Endothelial cell (in vitro differentiated cells): ENCODE measurements around the gene LEF1. TPM values are rescaled to one million over a fixed set of nuclear protein-coding genes. Genes with fewer than 3 reads are reported as not detected.

Experiments used
- DNase-seq: peaks from one replicate; pipeline ENCODE4 v3.0.0; 2021; ENCODE audit warnings: low spot score
- H3K27ac Mint-ChIP-seq: one replicate; pipeline ENCODE4 v1.8.0; 2021; ENCODE audit warnings: mixed read lengths, inconsistent platforms; ENCODE audit not compliant: unreplicated experiment
- H3K27me3 Mint-ChIP-seq: one replicate; pipeline ENCODE4 v1.8.0; 2021; ENCODE audit warnings: mild to moderate bottlenecking, moderate library complexity, mixed read lengths, inconsistent platforms; ENCODE audit not compliant: unreplicated experiment
- H3K36me3 Mint-ChIP-seq: one replicate; pipeline ENCODE4 v1.8.0; 2021; ENCODE audit warnings: mild to moderate bottlenecking, low read depth, mixed read lengths, inconsistent platforms; ENCODE audit not compliant: unreplicated experiment
- H3K4me1 Mint-ChIP-seq: one replicate; pipeline ENCODE4 v1.8.0; 2021; ENCODE audit warnings: mild to moderate bottlenecking, mixed read lengths, inconsistent platforms; ENCODE audit not compliant: unreplicated experiment
- H3K4me3 Mint-ChIP-seq: one replicate; pipeline ENCODE4 v1.8.0; 2021; ENCODE audit warnings: mild to moderate bottlenecking, mixed read lengths, inconsistent platforms; ENCODE audit not compliant: unreplicated experiment
- H3K9me3 Mint-ChIP-seq: one replicate; pipeline ENCODE4 v1.8.0; 2021; ENCODE audit warnings: mixed read lengths, inconsistent platforms; ENCODE audit not compliant: unreplicated experiment
- total RNA-seq: library from RNA; stranded (reverse); fragmentation: NEBNext Ultra II Directional; extraction: Animal tissue kit (Norgen Biotek cat#: 25700); gene quantifications from one replicate; pipeline ENCODE4 v1.2.1, GENCODE V29; 2021; ENCODE audit not compliant: unreplicated experiment
- TF ChIP-seq, protein P1 (sequence below): fragments of 200-600 bp; sonication (generic); IDR thresholded peaks from one replicate; pipeline ENCODE4 v1.5.0; 2021; ENCODE audit warnings: antibody characterized with exemption; ENCODE audit not compliant: unreplicated experiment

LEF1 gene
- total RNA-seq, 1 donor from 2014 or later: 15.9 TPM

DNA sequence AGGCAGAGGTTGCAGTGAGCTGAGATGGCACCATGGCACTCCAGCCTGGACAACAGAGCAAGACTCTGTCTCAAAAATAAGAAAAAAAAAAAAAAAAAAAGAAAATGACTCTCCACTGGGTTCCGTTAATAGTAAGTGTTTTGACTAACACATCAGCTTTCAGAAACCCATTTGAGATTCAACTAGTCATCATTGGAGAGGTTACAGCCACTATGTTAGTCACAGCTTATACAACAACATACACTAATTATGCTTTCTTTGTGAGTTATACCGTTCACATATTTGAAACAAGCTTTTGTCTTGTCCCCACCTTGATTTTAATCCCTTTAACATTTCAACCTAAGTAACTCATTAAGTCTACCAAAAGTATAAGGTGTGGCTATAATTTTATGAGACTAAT is 130.8 kb downstream of the LEF1 start:
- H3K27me3 Mint-ChIP-seq: no peaks in the 10 kb centered on the region
- DNase-seq: no peak
- no peaks in the 10 kb centered on the region for H3K9me3 Mint-ChIP-seq
- TF ChIP-seq, protein P1, sequence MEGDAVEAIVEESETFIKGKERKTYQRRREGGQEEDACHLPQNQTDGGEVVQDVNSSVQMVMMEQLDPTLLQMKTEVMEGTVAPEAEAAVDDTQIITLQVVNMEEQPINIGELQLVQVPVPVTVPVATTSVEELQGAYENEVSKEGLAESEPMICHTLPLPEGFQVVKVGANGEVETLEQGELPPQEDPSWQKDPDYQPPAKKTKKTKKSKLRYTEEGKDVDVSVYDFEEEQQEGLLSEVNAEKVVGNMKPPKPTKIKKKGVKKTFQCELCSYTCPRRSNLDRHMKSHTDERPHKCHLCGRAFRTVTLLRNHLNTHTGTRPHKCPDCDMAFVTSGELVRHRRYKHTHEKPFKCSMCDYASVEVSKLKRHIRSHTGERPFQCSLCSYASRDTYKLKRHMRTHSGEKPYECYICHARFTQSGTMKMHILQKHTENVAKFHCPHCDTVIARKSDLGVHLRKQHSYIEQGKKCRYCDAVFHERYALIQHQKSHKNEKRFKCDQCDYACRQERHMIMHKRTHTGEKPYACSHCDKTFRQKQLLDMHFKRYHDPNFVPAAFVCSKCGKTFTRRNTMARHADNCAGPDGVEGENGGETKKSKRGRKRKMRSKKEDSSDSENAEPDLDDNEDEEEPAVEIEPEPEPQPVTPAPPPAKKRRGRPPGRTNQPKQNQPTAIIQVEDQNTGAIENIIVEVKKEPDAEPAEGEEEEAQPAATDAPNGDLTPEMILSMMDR: no peak
- peaks cover 4% of the 10 kb centered on the region for H3K36me3 Mint-ChIP-seq
- H3K4me3 Mint-ChIP-seq: no peak overlapping the region
- no peak overlapping the region for H3K27ac Mint-ChIP-seq
- no peaks in the 10 kb centered on the region for H3K4me1 Mint-ChIP-seq

DNA sequence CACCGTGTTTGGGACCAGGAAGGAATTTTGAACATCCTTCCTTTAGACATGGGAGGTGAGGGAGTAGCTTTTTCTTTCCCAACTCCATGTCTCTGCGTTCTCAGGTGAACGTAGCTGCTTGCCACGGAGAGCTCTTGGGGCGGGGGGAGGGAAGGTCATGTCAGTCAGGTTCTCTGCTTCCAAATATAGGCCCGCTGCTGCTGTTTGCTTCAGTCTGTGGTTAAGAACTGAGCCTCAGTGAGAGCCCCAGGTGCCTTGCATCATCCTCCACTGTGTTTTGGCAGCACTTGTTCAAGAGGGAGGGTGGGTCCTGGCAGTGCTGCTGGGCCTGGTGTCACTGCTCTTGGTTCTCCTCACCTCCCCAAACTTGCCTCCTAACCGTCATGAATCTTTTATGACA is 132.5 kb downstream of the LEF1 start:
- no peak for DNase-seq
- H3K9me3 Mint-ChIP-seq: no peaks in the 10 kb centered on the region
- peaks cover 4% of the 10 kb centered on the region for H3K36me3 Mint-ChIP-seq
- no peaks in the 10 kb centered on the region for H3K4me1 Mint-ChIP-seq
- H3K4me3 Mint-ChIP-seq: no peak overlapping the region
- H3K27ac Mint-ChIP-seq: no peak overlapping the region
- TF ChIP-seq, protein P1: no peak
- H3K27me3 Mint-ChIP-seq: peaks cover 1% of the 10 kb centered on the region

- DNase-seq: no peak
- Mint-ChIP-seq H3K36me3 (peaks cover 8% of the 10 kb centered on the region), H3K9me3 (no peaks in the 10 kb centered on the region), H3K27ac (no peak overlapping the region), H3K4me1 (no peaks in the 10 kb centered on the region), H3K4me3 (no peak overlapping the region), H3K27me3 (peaks cover 1% of the 10 kb centered on the region)
- TF ChIP-seq, protein P1: no peak
Observed at GRCh38 chr4:108035691-108036090, 133.0 kb downstream of the LEF1 start.

DNA sequence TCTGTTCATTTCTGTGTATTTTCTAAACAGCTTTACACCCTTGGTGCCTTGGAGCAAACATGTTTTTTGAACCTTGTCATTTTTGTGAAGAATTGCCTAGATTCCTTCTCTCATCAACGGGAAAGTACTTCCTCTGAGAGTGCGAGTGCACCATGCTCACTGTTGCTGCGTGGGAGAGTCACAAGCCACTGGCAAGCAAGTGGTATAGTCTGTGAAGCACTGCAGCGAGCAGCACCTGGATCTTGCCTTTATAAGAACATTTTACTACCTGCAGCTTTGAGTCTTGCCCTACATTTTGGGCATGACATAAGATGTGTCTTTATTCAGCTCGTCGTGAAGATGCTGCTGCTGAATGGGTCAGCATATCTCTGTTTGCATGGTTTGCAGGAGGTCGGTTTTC is 134.2 kb downstream of the LEF1 start:
- Mint-ChIP-seq H3K4me3 (no peak overlapping the region), H3K27ac (no peak overlapping the region), H3K36me3 (peaks cover 8% of the 10 kb centered on the region), H3K9me3 (no peaks in the 10 kb centered on the region), H3K27me3 (peaks cover 3% of the 10 kb centered on the region), H3K4me1 (no peaks in the 10 kb centered on the region)
- TF ChIP-seq, protein P1: no peak
- DNase-seq: no peak

GRCh38 chr4:108033348-108033747 is 135.4 kb downstream of the LEF1 start:
- DNase-seq: no peak
- H3K27me3 Mint-ChIP-seq: peaks cover 3% of the 10 kb centered on the region
- no peak overlapping the region for H3K4me3 Mint-ChIP-seq
- H3K36me3 Mint-ChIP-seq: peaks cover 8% of the 10 kb centered on the region
- TF ChIP-seq, protein P1: no peak
- no peak overlapping the region for H3K27ac Mint-ChIP-seq
- H3K9me3 Mint-ChIP-seq: no peaks in the 10 kb centered on the region
- H3K4me1 Mint-ChIP-seq: no peaks in the 10 kb centered on the region
